Kidney tubule cell (primary cell): ENCODE results near the gene FAM210B.
"Not testable (repeated sequence)": the region's sequence is repeated elsewhere in the genome, so short reads cannot be mapped to it uniquely, and the experiment has no call there.

Source experiments
- DNase-seq: peaks from one replicate; pipeline ENCODE4 v3.0.0-alpha.2; 2018; ENCODE audit warnings: low spot score

The FAM210B gene

GRCh38 chr20:56392881-56393482, 34.2 kb downstream of the FAM210B start:
- peak; percentile 16 for DNase-seq

DNA sequence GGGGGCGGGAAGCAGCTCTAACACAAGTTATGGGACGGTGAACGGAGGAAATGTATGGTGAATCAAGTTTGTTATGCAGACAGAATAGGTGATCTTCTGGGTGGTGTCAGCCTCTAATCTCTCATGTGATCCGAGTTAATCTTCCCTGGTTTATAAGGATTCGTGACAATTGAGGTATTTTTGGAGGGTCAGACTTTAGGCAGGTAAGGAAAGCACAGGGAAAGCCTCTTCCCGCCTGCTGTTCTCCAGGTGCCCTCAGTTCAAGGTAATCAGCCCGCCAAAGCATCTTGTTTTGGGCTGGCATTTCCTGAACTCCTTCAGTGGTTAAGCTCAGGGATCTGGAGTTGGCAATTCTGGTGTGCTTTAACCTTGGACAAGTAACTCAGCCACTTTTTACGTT, 34.9 kb downstream of the FAM210B start:
- DNase-seq = no peak

DNA sequence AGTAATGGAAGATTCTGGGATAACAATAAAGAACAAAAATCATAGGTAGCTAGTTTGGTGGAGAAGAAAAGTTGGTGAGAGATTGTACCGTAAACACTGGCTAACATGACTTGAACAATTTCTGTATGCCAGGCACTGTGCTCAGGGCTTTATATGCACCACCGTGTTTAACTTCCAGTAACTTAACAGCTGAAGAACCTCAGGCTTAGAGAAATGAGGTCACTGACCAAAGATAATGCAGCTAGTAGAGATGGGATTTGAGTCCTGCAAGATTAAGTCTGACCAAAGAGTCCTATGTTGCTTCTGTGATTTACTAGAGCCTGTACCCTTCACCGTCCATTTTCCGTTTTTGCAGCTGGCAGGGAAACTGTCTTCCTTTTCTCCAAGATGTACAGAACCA, 36.4 kb downstream of the FAM210B start:
- no peak for DNase-seq

DNA sequence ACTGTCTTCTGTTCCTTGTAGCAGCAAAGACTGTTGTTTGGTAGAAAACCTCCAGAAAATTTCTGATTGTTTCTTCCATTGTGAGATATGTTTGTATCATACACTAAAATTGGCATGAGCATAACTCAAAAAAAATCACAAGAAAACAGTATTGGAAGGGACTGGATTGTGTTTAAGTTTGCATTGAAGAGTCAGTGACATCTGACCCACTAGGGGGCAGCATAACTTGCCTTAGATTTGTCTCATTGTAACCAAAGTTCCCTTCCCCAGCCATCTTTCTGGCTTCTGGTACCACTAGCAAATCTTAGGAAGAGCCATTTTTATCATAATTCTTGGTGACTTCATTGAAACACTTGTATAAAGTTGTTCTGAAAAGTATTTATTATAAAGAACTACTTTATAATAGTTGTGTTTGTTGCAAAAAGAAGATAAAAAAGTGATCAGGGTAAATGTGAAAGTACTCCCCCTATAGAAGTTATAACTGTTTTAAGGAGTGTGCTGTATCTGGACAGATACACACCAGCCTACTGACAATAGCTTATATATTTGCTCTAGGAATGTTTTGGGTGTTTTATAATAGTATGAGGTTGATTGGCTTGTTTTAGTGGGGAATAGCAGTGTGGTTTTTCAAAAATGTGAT, 41.3 kb downstream of the FAM210B start:
- peak; percentile 65 for DNase-seq

DNA sequence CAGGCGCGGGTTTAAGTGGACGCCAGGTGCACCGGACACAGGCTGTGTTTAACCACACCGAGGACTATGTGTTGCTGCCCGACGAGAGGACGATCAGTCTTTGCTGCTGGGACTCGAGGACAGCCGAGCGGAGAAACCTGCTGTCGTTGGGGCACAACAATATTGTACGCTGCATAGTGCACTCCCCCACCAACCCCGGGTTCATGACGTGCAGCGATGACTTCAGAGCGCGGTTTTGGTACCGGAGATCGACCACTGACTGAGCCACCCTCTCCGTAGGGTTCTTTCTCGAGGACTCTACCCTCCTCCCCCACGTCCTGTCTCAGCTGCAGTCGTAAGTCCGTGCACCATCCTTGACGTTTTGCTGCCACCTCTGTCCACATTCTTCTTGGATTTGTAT, 44.7 kb downstream of the FAM210B start:
- no peak for DNase-seq

GRCh38 chr20:56405356-56405755, 46.6 kb downstream of the FAM210B start:
- DNase-seq = not testable (repeated sequence)

- DNase-seq = no peak
Observed at GRCh38 chr20:56406910-56407309, 48.1 kb downstream of the FAM210B start.

GRCh38 chr20:56409521-56409920, 50.7 kb downstream of the FAM210B start:
- no peak for DNase-seq

DNA sequence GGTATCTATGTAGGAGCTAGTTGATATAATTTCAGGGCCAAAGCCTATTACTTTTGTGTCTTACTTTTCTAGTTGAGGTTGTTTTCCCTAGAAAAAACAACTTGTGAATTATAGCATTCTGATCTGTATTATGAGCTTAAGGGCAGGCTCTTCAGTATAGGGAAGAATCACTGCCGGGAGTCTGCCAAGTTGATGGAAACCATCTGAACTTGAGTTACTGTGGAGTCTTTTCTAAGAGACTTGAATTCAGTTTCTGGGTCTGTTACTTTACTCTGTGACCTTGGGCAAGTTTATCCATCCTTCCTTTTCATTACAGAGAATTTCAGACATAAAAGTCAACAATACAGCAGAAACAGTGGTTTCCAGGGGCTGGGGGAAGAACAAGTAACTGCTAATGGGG, 51.2 kb downstream of the FAM210B start:
- no peak for DNase-seq

- not testable (repeated sequence) for DNase-seq
Observed at GRCh38 chr20:56411287-56411686, 52.5 kb downstream of the FAM210B start.

- DNase-seq = peak; percentile 31
Observed at GRCh38 chr20:56411759-56412472, 53.1 kb downstream of the FAM210B start, which contains the start of gene CASS4. Gene CASS4 (plus strand): TSS chr20:56412260. CDS start chr20:56412459, 199 bp downstream.

GRCh38 chr20:56412473-56412790, 53.7 kb downstream of the FAM210B start:
- DNase-seq = no peak

GRCh38 chr20:56412949-56413348, 54.2 kb downstream of the FAM210B start:
- no peak for DNase-seq

DNA sequence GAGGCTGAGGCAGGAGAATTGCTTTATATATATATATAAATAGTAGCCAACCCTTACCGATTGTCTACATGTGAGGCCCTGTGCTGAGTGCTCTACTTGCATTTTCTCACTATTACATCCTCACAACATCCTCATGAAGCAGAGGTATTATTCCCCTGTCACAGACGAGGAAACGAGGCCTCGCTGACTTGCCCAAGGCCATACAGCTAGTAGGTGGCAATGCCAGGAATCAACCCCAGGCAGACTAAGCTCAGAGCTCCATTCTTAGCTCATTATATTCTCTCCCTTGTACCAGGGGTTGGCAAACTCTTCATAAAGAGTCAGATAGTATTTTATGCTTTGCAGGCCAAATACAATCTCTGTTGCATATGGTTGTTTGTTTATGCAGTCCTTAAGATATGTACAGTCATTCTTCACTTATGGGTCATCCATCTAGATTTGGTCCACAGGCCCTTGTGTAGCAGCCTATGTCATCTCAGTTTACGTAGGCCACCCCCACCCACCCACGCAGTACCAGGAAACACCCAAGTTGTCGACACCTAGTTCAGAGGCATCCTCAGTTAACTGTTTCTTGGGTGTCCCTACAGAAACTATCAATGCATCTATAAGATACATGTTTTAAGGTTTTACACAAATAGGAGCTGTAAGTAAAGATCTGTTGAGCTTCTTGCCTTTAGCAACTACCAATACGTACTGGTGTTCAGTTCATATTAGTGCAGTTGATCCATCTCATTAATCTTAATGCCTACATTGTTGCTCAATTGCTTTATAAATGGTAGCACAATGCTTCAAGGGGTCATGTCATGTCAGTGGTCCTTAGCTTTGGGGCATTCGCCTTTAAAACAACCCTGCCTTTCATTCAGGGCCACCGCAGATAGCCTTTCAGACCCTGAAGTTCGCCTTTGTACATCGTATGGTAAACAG, 56.3 kb downstream of the FAM210B start:
- DNase-seq = no peak

DNA sequence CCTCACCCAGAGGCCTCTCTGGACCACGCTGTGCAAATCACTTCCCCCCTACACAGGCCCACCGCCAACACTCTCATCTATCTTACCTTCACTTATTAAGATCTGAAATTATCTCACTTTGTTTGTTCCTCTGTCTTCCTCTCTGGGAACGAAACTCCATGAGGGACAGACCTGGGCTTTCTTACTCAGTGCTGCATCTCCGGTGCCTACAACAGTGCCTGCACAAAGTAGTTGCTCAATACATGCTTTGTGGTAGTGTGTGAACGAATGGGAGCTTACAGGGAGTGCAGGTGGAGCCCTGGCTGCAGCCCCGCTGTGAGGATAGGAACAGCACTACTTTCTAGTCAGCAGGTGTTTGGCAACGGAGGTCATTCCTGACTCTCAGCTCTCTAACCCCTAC, 58.6 kb downstream of the FAM210B start:
- no peak for DNase-seq

DNA sequence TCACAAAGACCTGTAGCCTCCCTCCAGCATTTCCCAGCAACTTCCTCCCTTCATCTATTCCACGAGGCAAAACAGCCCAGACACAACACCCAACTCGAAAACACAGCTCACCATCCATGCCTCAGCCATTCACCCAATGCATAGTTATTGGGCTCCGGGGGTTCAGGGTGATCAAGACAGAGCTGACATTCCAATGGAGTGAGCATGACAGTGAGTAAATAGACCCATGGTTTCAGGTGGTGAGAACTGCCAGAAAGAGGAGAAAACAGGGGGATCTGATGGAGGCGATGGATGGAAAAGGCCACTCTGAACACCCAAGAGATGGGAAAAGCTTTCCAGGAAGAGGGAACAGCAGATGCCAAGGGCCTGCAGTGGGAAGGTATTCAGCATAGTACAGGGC, 59.1 kb downstream of the FAM210B start:
- DNase-seq = peak; percentile 53
